ENCODE measurements around the gene TGFBR1. TPM values are rescaled to one million over a fixed set of nuclear protein-coding genes. Genes with fewer than 3 reads are reported as not detected.

The TGFBR1 gene
- polyA plus RNA-seq, 1 donor from 2014 or later = 78.0 TPM

DNA sequence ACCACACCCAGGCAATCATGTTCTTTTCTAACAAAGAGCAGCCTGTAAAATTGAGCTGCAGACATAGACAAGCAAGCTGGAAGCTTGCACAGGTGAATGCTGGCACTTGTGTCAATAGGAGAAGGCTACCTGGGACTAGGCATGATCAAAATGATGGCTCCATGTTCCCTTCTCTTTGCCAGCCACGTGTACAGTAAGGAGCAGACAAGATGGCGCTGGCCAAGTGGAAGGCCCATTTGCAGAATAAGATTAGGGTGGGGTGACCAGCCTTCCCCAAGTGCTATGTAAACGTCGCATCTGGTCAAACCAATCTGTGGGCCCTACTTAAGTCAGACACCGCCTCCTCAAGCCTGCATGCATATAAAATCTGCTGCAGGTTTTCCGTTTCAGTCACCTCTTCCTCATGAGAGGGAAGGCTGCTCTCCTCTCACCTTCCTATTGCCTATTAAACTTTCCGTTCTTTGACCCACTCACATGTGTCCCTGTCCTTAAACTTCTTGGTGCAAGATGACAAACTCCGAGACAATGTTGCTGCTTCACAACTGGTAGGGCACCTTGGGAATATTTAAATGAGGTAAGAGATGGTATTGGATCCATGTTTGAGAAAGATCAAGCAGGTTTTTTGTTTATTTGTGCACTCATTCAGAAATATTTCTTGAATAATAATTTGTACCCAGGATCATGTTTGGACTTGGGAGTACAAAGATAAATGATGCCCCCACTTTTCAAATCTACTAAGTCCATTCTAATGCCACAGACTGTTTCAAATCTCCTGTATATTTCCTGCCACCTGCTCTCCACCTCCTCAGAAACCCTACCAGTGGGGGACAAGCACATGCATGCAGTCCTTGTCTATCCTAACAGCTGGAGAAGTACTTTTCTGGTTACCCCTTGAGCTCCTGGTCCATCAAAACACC is 30.7 kb upstream of the TGFBR1 start:
- no peak overlapping the region for H2AFZ ChIP-seq (ENCODE audit: low read depth, low read length)
- H3K9me2 ChIP-seq (ENCODE audit: insufficient read depth, low read length) = no peaks in the 10 kb centered on the region
- no peak overlapping the region for H3K4me2 ChIP-seq (ENCODE audit: low read length)
- H3K4me3 ChIP-seq (ENCODE audit: low read length) = no peak overlapping the region
- no peaks in the 10 kb centered on the region for H3K36me3 ChIP-seq (ENCODE audit: insufficient read depth, low read length)
- H3K27me3 ChIP-seq (ENCODE audit: insufficient read depth, low read depth, low read length) = no peaks in the 10 kb centered on the region
- H3F3A ChIP-seq (ENCODE audit: insufficient read depth, low read length, poor library complexity, severe bottlenecking) = no peaks in the 10 kb centered on the region
- no peaks in the 10 kb centered on the region for H4K20me1 ChIP-seq (ENCODE audit: insufficient read depth)
- TF ChIP-seq, protein P1, sequence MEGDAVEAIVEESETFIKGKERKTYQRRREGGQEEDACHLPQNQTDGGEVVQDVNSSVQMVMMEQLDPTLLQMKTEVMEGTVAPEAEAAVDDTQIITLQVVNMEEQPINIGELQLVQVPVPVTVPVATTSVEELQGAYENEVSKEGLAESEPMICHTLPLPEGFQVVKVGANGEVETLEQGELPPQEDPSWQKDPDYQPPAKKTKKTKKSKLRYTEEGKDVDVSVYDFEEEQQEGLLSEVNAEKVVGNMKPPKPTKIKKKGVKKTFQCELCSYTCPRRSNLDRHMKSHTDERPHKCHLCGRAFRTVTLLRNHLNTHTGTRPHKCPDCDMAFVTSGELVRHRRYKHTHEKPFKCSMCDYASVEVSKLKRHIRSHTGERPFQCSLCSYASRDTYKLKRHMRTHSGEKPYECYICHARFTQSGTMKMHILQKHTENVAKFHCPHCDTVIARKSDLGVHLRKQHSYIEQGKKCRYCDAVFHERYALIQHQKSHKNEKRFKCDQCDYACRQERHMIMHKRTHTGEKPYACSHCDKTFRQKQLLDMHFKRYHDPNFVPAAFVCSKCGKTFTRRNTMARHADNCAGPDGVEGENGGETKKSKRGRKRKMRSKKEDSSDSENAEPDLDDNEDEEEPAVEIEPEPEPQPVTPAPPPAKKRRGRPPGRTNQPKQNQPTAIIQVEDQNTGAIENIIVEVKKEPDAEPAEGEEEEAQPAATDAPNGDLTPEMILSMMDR (IDR thresholded peaks at IDR 0.05; ENCODE audit: poor library complexity, severe bottlenecking) = no peak
- TF ChIP-seq TAF1 (IDR thresholded peaks at IDR 0.05; ENCODE audit: low read depth) = no peak
- no peak for TF ChIP-seq MXI1 (conservative IDR thresholded peaks at IDR 0.05; ENCODE audit: poor library complexity, severe bottlenecking)
- TF ChIP-seq, protein P2, sequence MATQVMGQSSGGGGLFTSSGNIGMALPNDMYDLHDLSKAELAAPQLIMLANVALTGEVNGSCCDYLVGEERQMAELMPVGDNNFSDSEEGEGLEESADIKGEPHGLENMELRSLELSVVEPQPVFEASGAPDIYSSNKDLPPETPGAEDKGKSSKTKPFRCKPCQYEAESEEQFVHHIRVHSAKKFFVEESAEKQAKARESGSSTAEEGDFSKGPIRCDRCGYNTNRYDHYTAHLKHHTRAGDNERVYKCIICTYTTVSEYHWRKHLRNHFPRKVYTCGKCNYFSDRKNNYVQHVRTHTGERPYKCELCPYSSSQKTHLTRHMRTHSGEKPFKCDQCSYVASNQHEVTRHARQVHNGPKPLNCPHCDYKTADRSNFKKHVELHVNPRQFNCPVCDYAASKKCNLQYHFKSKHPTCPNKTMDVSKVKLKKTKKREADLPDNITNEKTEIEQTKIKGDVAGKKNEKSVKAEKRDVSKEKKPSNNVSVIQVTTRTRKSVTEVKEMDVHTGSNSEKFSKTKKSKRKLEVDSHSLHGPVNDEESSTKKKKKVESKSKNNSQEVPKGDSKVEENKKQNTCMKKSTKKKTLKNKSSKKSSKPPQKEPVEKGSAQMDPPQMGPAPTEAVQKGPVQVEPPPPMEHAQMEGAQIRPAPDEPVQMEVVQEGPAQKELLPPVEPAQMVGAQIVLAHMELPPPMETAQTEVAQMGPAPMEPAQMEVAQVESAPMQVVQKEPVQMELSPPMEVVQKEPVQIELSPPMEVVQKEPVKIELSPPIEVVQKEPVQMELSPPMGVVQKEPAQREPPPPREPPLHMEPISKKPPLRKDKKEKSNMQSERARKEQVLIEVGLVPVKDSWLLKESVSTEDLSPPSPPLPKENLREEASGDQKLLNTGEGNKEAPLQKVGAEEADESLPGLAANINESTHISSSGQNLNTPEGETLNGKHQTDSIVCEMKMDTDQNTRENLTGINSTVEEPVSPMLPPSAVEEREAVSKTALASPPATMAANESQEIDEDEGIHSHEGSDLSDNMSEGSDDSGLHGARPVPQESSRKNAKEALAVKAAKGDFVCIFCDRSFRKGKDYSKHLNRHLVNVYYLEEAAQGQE (IDR thresholded peaks at IDR 0.05; ENCODE audit: borderline replicate concordance) = no peak
- no peak for TF ChIP-seq RAD21 (conservative IDR thresholded peaks at IDR 0.05)
- TF ChIP-seq EP300 (conservative IDR thresholded peaks at IDR 0.05; ENCODE audit: poor library complexity, severe bottlenecking) = no peak
- no peak for TF ChIP-seq POLR2AphosphoS5 (IDR thresholded peaks at IDR 0.05)
- no peak for TF ChIP-seq SMC3 (conservative IDR thresholded peaks at IDR 0.05; ENCODE audit: poor library complexity)
- no peak for TF ChIP-seq EZH2 (IDR thresholded peaks at IDR 0.05; ENCODE audit: borderline replicate concordance, insufficient read depth, low read length, poor library complexity, severe bottlenecking)
- H3K79me2 ChIP-seq (replicated peaks; ENCODE audit: insufficient read depth, low read length) = no peaks in the 10 kb centered on the region
- H3K9me3 ChIP-seq (ENCODE audit: low read length) = no peaks in the 10 kb centered on the region
- H3K9ac ChIP-seq (ENCODE audit: low read length) = no peak overlapping the region
- no peak overlapping the region for H3K27ac ChIP-seq (ENCODE audit: low read length)

DNA sequence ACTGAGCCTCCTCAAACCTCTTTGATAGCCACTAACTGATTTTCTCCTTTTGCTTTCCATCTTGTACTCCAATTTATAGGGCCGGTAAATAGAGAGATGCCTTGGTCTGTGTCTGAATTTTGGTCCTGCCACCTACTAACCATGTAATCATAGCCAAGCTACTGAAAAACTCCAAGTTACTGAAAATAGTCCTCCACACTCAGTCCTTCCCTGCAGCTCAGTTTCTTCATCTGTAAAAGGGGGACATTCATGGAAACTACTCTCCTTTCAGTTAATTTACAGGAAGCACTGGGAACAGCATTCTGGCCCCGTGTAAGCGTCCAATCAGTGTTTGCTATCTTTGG is 30.0 kb upstream of the TGFBR1 start:
- no peaks in the 10 kb centered on the region for H4K20me1 ChIP-seq (ENCODE audit: insufficient read depth)
- no peaks in the 10 kb centered on the region for H3F3A ChIP-seq (ENCODE audit: insufficient read depth, low read length, poor library complexity, severe bottlenecking)
- no peaks in the 10 kb centered on the region for H3K36me3 ChIP-seq (ENCODE audit: insufficient read depth, low read length)
- H2AFZ ChIP-seq (ENCODE audit: low read depth, low read length) = no peak overlapping the region
- no peaks in the 10 kb centered on the region for H3K9me2 ChIP-seq (ENCODE audit: insufficient read depth, low read length)
- TF ChIP-seq, protein P2 (IDR thresholded peaks at IDR 0.05; ENCODE audit: borderline replicate concordance) = no peak
- TF ChIP-seq TAF1 (IDR thresholded peaks at IDR 0.05; ENCODE audit: low read depth) = no peak
- no peak for TF ChIP-seq RAD21 (conservative IDR thresholded peaks at IDR 0.05)
- no peak for TF ChIP-seq POLR2AphosphoS5 (IDR thresholded peaks at IDR 0.05)
- TF ChIP-seq SMC3 (conservative IDR thresholded peaks at IDR 0.05; ENCODE audit: poor library complexity) = no peak
- TF ChIP-seq, protein P1 (IDR thresholded peaks at IDR 0.05; ENCODE audit: poor library complexity, severe bottlenecking) = no peak
- no peak for TF ChIP-seq EZH2 (IDR thresholded peaks at IDR 0.05; ENCODE audit: borderline replicate concordance, insufficient read depth, low read length, poor library complexity, severe bottlenecking)
- TF ChIP-seq MXI1 (conservative IDR thresholded peaks at IDR 0.05; ENCODE audit: poor library complexity, severe bottlenecking) = no peak
- TF ChIP-seq EP300 (conservative IDR thresholded peaks at IDR 0.05; ENCODE audit: poor library complexity, severe bottlenecking) = no peak
- H3K27ac ChIP-seq (ENCODE audit: low read length) = no peak overlapping the region
- H3K4me2 ChIP-seq (ENCODE audit: low read length) = no peak overlapping the region
- H3K4me3 ChIP-seq (ENCODE audit: low read length) = no peak overlapping the region
- no peaks in the 10 kb centered on the region for H3K27me3 ChIP-seq (ENCODE audit: insufficient read depth, low read depth, low read length)
- H3K79me2 ChIP-seq (replicated peaks; ENCODE audit: insufficient read depth, low read length) = no peaks in the 10 kb centered on the region
- no peaks in the 10 kb centered on the region for H3K9me3 ChIP-seq (ENCODE audit: low read length)
- H3K9ac ChIP-seq (ENCODE audit: low read length) = no peak overlapping the region

Data from neural cell (in vitro differentiated cells).